GM23248 (cell line): Measurements from ENCODE around the gene CNIH1.

Experiments used
- EZH2 ChIP-seq: fragments of 200-600 bp; sonication (generic); IDR thresholded peaks from 2 replicates; pipeline ENCODE4 v1.6.1; 2018; ENCODE audit warnings: antibody characterized with exemption, mild to moderate bottlenecking; ENCODE audit not compliant: insufficient read depth, poor library complexity, severe bottlenecking
- EZH2phosphoT487 ChIP-seq: fragments of 200-600 bp; sonication (generic); IDR thresholded peaks from 2 replicates; pipeline ENCODE4 v1.6.1; 2018; ENCODE audit warnings: antibody characterized with exemption, moderate library complexity, mild to moderate bottlenecking, low read depth; ENCODE audit not compliant: insufficient read depth

DNA sequence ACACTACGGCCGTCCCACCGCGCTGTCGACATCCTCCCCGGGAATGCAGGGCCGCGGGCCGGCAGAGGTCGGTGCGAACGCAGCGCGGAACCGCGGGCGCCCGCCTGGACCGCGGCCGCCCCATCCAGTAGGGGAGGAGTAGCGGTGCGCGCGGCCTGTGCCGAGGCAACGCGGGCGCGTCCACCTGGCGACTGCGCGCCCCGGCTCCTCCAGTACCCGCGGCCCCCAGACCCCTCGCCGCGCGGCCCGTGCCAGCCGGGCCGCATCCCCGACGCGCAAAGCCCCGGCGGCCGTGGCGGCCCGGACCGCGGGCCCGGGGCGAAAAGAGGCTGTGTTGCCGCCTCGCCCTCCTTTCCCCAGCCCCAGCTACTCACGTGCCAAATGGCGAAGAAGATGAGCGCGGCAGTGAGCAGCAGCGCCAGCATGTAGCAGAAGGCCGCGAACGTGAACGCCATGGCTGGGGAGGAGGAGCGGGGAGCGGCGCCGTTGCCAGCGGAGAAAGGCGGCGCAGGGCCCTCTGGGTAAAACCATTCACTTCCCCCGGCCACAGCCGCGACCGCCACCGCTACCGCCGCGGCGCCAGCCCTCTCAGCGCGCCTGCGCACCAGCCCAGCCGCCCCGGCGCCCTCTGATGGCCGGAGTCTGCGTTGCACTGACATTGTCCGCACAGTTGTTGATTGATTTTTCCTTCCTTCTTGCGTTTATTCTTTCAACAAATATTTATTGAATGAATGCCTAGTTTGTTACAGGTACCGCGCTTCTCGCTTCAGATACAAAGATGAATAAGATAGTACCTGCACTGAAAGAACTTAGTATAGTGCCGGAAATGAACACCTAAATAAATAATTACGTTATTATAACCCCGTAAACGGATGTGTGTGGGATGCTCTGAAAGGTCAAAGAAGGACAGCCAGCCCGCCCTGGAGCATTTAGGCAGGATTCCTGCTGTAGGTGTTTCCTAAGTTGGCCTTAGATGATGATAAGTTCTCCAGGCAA is at the start of gene CNIH1:
- TF ChIP-seq EZH2 (no peak), EZH2phosphoT487 (no peak)
